ENCODE data around the gene GPR151. TPM values are rescaled to one million over a fixed set of nuclear protein-coding genes. Genes with fewer than 3 reads are reported as not detected.

Gene GPR151
- polyA plus RNA-seq, 1 of the 3 experiments (the other 2 are of a cell fraction): not detected

DNA sequence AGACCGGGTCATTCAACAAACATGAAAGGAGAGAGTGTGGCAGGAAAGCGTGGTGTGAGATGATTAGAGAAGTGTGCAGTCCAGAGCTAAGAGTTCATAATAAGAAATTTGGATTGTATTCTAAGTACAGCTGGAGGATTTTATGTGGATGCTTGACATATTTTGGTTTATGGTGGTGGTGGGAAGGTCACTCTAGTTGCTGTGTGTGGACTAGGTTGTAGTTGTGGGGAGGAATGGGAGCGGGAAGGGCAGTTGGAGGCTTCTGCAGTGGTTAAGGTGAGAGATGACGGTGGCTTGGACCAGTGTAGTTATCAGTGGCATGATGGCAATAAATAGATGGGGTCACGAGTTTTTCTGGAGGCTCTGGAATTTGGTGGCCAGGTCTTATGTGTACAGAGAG lies 45.7 kb upstream of the GPR151 start:
- TF ChIP-seq SIN3A (IDR thresholded peaks at IDR 0.05; ENCODE audit: borderline replicate concordance, low read depth, low read length) (no peak), JUND (IDR thresholded peaks at IDR 0.05) (no peak), GATA2 (CRISPR knock-in tag; IDR thresholded peaks at IDR 0.05) (no peak), RCOR1 (IDR thresholded peaks at IDR 0.05; ENCODE audit: low read length) (no peak), GABPA (IDR thresholded peaks at IDR 0.05; ENCODE audit: low read depth) (no peak), TCF12 (IDR thresholded peaks at IDR 0.05) (no peak), FOXJ3 (CRISPR knock-in tag; IDR thresholded peaks at IDR 0.05) (no peak), TAF1 (IDR thresholded peaks at IDR 0.05; ENCODE audit: borderline replicate concordance, low read depth, low read length) (no peak), YY1 (IDR thresholded peaks at IDR 0.05; ENCODE audit: low read depth) (no peak), NRF1 (IDR thresholded peaks at IDR 0.05; ENCODE audit: low read depth, low read length) (no peak), EZH2phosphoT487 (IDR thresholded peaks at IDR 0.05; ENCODE audit: borderline replicate concordance, low read depth) (no peak)
- TF ChIP-seq, protein P1, sequence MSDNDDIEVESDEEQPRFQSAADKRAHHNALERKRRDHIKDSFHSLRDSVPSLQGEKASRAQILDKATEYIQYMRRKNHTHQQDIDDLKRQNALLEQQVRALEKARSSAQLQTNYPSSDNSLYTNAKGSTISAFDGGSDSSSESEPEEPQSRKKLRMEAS (IDR thresholded peaks at IDR 0.05; ENCODE audit: low read depth): no peak
- TF ChIP-seq, protein P2, sequence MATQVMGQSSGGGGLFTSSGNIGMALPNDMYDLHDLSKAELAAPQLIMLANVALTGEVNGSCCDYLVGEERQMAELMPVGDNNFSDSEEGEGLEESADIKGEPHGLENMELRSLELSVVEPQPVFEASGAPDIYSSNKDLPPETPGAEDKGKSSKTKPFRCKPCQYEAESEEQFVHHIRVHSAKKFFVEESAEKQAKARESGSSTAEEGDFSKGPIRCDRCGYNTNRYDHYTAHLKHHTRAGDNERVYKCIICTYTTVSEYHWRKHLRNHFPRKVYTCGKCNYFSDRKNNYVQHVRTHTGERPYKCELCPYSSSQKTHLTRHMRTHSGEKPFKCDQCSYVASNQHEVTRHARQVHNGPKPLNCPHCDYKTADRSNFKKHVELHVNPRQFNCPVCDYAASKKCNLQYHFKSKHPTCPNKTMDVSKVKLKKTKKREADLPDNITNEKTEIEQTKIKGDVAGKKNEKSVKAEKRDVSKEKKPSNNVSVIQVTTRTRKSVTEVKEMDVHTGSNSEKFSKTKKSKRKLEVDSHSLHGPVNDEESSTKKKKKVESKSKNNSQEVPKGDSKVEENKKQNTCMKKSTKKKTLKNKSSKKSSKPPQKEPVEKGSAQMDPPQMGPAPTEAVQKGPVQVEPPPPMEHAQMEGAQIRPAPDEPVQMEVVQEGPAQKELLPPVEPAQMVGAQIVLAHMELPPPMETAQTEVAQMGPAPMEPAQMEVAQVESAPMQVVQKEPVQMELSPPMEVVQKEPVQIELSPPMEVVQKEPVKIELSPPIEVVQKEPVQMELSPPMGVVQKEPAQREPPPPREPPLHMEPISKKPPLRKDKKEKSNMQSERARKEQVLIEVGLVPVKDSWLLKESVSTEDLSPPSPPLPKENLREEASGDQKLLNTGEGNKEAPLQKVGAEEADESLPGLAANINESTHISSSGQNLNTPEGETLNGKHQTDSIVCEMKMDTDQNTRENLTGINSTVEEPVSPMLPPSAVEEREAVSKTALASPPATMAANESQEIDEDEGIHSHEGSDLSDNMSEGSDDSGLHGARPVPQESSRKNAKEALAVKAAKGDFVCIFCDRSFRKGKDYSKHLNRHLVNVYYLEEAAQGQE (IDR thresholded peaks at IDR 0.05; ENCODE audit: low read depth, low read length): no peak
- TF ChIP-seq, protein P3, sequence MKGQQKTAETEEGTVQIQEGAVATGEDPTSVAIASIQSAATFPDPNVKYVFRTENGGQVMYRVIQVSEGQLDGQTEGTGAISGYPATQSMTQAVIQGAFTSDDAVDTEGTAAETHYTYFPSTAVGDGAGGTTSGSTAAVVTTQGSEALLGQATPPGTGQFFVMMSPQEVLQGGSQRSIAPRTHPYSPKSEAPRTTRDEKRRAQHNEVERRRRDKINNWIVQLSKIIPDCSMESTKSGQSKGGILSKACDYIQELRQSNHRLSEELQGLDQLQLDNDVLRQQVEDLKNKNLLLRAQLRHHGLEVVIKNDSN (IDR thresholded peaks at IDR 0.05; ENCODE audit: borderline replicate concordance, low read depth): no peak
- TF ChIP-seq, protein P4, sequence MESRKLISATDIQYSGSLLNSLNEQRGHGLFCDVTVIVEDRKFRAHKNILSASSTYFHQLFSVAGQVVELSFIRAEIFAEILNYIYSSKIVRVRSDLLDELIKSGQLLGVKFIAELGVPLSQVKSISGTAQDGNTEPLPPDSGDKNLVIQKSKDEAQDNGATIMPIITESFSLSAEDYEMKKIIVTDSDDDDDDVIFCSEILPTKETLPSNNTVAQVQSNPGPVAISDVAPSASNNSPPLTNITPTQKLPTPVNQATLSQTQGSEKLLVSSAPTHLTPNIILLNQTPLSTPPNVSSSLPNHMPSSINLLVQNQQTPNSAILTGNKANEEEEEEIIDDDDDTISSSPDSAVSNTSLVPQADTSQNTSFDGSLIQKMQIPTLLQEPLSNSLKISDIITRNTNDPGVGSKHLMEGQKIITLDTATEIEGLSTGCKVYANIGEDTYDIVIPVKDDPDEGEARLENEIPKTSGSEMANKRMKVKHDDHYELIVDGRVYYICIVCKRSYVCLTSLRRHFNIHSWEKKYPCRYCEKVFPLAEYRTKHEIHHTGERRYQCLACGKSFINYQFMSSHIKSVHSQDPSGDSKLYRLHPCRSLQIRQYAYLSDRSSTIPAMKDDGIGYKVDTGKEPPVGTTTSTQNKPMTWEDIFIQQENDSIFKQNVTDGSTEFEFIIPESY (IDR thresholded peaks at IDR 0.05; ENCODE audit: borderline replicate concordance, low read depth): no peak
- TF ChIP-seq, protein P5, sequence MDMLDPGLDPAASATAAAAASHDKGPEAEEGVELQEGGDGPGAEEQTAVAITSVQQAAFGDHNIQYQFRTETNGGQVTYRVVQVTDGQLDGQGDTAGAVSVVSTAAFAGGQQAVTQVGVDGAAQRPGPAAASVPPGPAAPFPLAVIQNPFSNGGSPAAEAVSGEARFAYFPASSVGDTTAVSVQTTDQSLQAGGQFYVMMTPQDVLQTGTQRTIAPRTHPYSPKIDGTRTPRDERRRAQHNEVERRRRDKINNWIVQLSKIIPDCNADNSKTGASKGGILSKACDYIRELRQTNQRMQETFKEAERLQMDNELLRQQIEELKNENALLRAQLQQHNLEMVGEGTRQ (IDR thresholded peaks at IDR 0.05; ENCODE audit: borderline replicate concordance, low read depth, low read length): no peak
- Histone ChIP-seq H3K9ac (no peak overlapping the region), H3K4me2 (no peak overlapping the region), H4K20me1 (ENCODE audit: insufficient read depth) (no peaks in the 10 kb centered on the region), H3K9me2 (no peaks in the 10 kb centered on the region), H3F3A (replicated peaks; ENCODE audit: insufficient read depth) (peaks cover 14% of the 10 kb centered on the region), H3K4me3 (ENCODE audit: low read depth in 2 of 2, low read length in 1 of 2) (no peak overlapping the region), H3K9me3 (no peaks in the 10 kb centered on the region), H3K36me3 (replicated peaks in 1 of 2; ENCODE audit: control insufficient read depth in 1 of 2, insufficient read depth in 2 of 2, low read length in 1 of 2) (no peaks in the 10 kb centered on the region), H3K4me1 (ENCODE audit: control insufficient read depth in 1 of 2, insufficient read depth in 2 of 2, low read depth in 1 of 2, low read length in 1 of 2) (peaks cover 2 to 26% of the 10 kb centered on the region in 2 experiments), H3K79me2 (ENCODE audit: insufficient read depth) (no peaks in the 10 kb centered on the region), H3K27ac (ENCODE audit: low read depth in 2 of 2, low read length in 1 of 2) (peak overlapping the region in 1 of 2 experiments; percentile 72; a peak in 1 of 4 replicates), H3K27me3 (ENCODE audit: insufficient read depth) (no peaks in the 10 kb centered on the region), H2AFZ (ENCODE audit: low read depth) (no peak overlapping the region)
- CTCF ChIA-PET: interaction anchor here (0.6 to 4.6 kb wide), 8 partner anchors 12 to 807 kb away, joined by 3 to 24 read pairs (median 6); no protein-coding TSS in a partner anchor
- no peak for DNase-seq
- WGBS (ENCODE audit: low lambda C conversion rate): 88% methylated on average over 5 of the region's 5 CpGs
- POLR2A ChIA-PET: no interaction called here

All from SK-N-SH (cell line).